ENCODE results near the gene PITX2.

The PITX2 gene

DNA sequence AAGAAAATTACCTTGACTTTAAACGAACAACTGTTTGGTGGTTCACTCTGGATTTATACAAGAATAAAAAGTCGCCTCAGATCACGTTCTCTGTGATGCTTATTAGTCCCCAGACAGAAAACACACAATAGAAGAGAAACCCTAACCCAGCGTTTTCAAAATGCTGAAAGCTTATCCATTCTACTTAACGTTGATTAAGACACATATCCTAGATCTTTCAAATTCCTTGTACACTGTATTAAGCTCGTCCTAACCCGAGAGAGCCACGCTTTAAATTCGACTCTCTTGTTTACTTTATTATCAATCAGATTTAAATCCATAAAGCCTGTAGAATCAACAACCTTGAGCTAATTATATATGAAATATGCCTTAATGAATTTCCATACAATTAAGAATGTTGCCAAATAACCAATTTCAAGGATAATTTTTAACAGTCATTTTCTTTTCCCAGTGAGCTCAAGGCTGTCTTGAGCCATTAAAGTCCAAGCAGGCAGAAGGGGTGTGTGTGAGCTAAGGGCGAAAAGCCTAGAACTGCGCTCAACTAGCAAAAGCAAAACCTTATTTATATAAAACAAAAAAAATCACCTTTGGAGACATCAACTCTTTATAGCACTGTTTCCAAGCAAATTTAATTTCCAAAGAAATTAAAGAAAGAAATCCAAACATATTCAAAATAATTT is 981 bp upstream of the PITX2 start:
- DNase-seq (ENCODE audit: low spot score) = no peak

GRCh38 chr4:110621839-110622751 is 782 bp downstream of the PITX2 start:
- no peak for DNase-seq (ENCODE audit: low spot score)

DNA sequence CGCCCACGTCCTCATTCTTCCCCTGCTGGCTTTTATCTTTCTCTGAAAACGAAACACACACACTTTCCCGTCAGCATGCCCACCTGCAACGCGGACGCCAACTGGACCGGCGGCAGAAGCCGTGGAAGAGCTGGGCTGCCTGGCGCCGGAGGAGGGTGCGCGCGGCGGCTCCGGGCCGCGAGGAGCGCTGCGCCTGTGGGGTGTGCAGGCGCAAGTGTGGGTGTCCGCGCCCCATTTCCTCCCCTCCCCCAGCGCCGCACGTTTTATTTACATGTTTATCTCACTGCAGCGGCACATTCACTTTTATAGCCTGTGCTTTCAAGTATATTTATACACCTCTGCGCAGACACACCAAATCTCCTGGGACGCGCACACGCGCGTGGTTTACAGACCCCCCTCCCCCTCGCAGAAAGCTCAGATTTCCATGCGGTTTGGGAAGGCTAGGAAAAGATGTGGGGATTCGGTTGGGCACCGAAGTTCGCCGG is 1.5 kb downstream of the PITX2 start:
- DNase-seq (ENCODE audit: low spot score) = no peak

DNA sequence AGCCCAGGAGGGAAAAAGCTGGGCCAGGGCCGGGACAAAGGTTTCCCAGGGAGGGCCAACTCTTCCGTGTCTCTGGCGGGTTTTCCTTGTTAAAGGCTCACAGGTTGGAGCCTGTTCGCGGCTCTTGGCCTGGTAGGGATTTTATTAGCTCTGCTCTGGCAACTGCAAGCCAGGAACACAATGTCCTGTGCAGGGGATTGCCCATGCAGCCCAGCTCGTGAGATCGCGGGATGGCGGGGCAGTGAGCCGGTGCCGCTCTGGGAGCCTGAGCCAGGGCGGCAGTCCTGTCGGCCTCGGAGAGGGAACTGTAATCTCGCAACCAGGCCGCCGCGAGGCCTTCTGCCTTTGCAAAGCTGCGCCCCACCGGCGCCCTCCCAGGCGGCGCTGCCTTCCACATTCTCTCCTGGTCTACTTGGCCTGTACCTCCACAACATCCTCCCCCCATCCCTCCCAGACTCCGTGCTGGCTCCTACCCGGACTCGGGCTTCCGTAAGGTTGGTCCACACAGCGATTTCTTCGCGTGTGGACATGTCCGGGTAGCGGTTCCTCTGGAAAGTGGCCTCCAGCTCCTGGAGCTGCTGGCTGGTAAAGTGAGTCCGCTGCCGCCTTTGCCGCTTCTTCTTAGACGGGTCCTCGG is 2.1 kb downstream of the PITX2 start:
- DNase-seq (ENCODE audit: low spot score) = no peak

DNA sequence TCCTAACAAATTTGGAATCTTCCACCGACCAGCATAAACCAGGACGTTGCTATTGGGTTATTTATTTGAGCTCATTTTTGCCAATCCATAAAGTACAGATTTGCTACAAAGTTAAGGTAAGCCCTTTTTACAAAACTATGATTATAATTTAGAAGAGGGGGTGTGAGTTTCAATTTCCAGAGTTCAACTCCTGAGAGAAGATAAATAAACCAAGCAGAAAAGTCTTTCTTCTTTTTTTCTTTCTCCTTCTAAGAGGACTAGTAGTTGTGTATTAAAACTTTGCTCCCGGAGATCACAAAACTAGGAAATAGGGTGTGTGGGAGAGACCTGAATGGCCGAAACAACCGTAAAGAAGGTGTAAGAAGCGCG is 2.6 kb downstream of the PITX2 start:
- DNase-seq (ENCODE audit: low spot score) = no peak

DNA sequence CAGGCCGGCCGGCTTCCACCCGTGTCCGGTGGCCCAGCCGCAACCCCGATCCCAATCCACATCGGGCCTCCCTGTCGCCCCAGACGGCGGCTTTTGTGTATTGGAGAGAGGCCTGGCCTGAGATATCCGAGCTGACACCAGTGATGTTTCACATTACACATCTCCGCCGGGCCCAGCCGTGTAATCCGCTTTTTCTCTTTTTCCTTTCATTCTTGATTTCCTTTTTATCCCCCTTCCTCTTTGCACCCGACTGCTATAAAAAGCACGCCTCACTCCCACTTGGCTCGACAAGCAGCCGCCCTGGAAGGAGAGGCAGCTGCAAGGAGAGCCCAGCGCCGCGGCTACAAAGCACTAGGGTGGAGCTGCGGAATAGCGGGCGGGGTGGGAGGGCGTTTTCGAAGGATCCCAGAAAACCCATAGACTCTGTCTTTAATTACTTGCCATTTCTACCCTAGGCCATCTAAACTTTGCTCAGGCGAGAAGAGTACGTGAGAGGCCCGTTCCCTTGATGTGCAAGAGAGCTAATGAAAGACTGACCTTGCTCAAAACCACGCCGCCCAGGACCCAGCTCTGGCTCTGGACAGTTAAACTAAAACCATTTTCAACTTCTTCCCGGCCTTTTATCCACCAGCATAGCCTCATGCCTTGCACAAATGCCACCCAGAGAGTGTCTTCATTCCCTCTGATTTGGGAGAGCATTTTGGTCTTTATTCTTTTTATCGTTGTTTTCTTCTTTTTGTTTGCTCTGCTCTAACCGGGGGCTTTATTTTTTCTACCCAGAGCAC is 3.2 kb downstream of the PITX2 start:
- no peak for DNase-seq (ENCODE audit: low spot score)

- no peak for DNase-seq (ENCODE audit: low spot score)
These were observed 4.1 kb downstream of the PITX2 start for GRCh38 chr4:110618581-110619462.

GRCh38 chr4:110617646-110618580 is 5.0 kb downstream of the PITX2 start:
- DNase-seq (ENCODE audit: low spot score) = no peak

- no peak for DNase-seq (ENCODE audit: low spot score)
These were observed 5.7 kb downstream of the PITX2 start for GRCh38 chr4:110617075-110617640.

DNA sequence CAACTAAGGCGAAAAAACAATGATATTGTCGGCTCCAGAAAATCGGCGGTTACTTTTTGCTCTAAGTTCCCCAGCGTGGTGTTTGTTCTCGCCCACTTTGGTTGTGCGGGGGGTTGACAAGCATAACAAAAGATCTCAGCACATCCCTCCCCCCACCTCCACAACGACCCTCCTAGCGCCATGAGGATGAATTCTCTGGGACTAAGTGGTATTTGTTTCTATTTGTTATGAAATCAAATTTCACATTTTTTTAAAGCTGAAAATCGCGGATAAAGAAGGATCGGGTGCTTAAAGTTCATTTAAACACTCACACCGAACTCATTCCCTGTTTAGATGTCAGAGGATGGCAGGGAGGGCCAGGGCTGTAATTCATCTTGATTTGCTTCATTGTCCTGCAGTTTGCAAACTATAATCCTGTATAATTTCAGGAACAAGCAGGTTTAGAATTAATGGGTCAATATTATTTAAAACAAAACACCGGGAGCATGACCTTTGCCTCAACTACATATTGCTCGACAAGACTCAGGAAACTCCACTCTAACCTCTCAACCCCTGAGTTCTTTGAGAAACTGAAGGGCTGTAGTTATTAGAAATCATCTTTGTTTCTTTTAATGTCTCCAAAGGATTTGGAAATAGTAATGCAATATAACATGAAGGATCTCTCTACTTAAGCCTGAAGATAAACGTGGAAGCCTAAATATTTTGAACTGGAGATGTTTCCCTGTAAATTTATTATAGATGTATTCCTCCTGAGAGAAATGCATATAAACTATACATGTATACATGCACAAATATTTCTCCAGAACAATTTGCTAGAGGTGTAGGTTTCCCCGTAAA is 6.4 kb downstream of the PITX2 start:
- DNase-seq (ENCODE audit: low spot score) = no peak

DNA sequence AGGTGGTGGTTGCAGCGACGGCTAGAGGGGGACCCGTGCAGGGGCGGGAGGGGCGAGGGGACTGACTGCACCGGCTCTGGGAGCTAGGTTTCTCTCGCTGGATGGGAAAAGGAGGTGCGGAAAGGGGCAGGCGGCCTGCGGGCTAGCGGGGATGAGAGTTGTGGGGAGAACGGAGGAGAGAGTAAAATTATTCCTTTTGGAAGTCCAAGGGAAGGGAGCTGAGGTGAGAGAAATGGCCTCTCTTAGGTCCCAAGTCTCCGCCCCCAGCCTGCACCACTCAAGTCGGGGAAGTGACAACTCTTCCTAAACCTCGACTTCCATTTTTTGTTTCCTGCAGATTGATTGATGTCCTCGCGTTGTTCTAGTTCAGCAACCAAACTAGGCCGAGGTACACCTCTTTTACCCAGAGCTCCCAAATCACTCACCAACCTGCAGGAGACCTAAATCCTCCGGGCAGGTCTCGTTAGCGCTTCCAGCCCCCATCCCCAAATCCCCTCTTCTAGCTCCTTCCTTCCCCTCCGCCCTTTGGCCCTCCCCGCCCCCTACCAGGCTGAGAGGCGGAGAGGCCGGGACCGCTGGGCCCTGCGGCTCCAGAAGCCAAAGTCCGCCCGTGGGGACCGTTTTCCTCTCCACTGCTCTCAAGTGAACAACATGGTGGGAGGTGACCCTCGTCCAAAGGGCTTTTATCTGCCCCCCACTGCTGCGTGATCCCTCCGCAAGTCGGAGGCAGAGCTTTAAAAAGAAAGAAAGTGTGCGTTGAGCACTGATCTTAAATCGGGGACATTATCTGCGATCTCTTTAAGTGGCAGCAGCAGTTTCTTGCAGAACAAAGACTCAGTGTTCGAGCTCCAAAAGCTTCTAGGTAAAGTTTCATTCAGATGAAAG is 7.3 kb downstream of the PITX2 start:
- no peak for DNase-seq (ENCODE audit: low spot score)

DNA sequence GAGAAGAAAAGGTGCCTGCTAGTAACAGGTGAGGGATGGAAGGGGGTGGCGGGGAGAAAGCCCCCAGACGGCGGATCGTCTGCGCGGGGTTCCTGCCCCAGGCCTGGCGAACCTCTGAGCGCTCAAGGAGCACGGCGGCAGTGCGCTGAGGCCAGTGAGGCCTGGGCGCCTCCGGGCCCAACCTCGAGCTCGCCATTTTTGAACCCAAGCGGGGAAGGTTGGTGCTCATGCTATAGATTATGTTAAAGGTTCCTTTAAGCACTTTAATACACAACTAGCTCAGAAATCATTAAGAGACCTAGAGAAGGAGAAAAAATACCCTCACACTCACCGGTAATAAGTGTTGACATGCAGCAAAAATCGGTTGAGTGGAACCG is 7.9 kb downstream of the PITX2 start:
- no peak for DNase-seq (ENCODE audit: low spot score)

GRCh38 chr4:110614173-110614963 is 8.5 kb downstream of the PITX2 start:
- no peak for DNase-seq (ENCODE audit: low spot score)

- DNase-seq (ENCODE audit: low spot score) = no peak
These were observed 9.1 kb downstream of the PITX2 start for GRCh38 chr4:110613745-110614144.

- peak; percentile 5 for DNase-seq (ENCODE audit: low spot score)
These were observed 10.1 kb downstream of the PITX2 start for GRCh38 chr4:110612631-110613269.

DNA sequence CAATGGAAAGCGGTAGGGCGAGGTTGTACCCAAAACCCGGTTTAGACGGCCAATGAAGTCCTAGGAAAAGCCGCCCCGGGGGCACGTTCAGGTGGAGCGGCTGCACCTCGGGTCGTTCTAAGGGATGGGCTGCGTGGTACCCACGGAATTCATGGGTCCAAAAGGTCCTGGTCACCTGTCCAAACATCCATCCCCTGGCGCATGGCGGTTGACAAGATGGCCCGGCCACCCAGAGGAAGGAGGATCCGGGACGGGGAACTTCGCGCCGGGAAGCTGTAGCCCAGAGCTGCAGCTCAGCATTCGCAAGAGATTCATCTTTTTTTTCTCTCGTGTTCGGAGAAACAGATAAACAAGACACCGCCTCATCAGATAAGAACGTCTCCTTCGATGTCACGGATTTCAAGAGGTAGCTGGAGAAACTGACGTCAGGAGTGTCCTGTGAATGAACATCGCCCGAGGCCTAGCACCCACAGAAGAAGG is 10.9 kb downstream of the PITX2 start:
- DNase-seq (ENCODE audit: low spot score) = no peak
